Stomach (tissue), 4 donors: ENCODE results near the gene GTSE1.

Experiments
- EP300 ChIP-seq: sonication (generic); formaldehyde crosslinking; IDR thresholded peaks from one replicate; pipeline ENCODE4 v1.6.1; 2017; ENCODE audit warnings: antibody characterized with exemption
- POLR2A ChIP-seq, 4 donors: fragments of 450-650 bp; IDR thresholded peaks; one replicate each; pipeline ENCODE4 v1.6.1; 2016; ENCODE audit warnings: antibody characterized with exemption in 4 of 4, control low read depth in 2 of 4, mild to moderate bottlenecking in 1 of 4, moderate library complexity in 1 of 4
- POLR2AphosphoS5 ChIP-seq, 3 donors: sonication (generic); formaldehyde crosslinking; IDR thresholded peaks; one replicate each; pipeline ENCODE4 v1.6.1; 2016; ENCODE audit warnings: antibody characterized with exemption in 3 of 3
- TF ChIP-seq, protein P1 (sequence below), 7 experiments: fragments of 450-650 bp in 4 of 7; fragments of 200-600 bp in 3 of 7; sonication (generic) in 3 of 7; IDR thresholded peaks; one replicate each; pipeline ENCODE4 v1.5.1; 2016 to 2019; ENCODE audit warnings: antibody characterized with exemption in 7 of 7, control low read depth in 2 of 7, mild to moderate bottlenecking in 1 of 7

DNA sequence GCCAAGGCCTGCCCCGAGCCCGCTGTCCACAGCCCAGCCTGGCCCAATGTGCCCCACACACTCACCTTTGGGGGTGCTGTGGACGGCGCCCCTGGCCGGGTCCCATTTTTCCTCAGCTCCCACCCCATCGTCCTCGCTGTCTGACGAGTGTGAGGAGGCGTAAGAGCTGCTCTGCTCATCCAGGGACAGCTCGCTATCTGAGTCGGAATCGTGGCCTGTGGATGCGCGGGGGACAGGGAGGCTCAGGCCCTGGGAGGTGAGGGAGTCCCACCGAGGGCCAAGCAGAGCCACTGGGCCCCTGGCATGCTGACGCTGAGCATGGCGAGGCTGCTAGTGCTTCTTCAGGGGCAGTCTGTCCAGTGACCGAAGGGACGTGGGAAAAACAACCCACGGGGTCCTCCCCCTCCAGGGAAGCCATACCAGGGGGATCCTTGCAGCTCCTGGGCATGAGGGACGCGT lies 68.5 kb downstream of the GTSE1 start:
- TF ChIP-seq, protein P1, sequence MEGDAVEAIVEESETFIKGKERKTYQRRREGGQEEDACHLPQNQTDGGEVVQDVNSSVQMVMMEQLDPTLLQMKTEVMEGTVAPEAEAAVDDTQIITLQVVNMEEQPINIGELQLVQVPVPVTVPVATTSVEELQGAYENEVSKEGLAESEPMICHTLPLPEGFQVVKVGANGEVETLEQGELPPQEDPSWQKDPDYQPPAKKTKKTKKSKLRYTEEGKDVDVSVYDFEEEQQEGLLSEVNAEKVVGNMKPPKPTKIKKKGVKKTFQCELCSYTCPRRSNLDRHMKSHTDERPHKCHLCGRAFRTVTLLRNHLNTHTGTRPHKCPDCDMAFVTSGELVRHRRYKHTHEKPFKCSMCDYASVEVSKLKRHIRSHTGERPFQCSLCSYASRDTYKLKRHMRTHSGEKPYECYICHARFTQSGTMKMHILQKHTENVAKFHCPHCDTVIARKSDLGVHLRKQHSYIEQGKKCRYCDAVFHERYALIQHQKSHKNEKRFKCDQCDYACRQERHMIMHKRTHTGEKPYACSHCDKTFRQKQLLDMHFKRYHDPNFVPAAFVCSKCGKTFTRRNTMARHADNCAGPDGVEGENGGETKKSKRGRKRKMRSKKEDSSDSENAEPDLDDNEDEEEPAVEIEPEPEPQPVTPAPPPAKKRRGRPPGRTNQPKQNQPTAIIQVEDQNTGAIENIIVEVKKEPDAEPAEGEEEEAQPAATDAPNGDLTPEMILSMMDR (IDR thresholded peaks at IDR 0.05) = no peak
- no peak for TF ChIP-seq POLR2AphosphoS5 (IDR thresholded peaks at IDR 0.05)
- no peak for TF ChIP-seq POLR2A (IDR thresholded peaks at IDR 0.05)
- no peak for TF ChIP-seq EP300
